GM19043 (cell line): ENCODE measurements around the gene FAM181A.

Experiments
- ATAC-seq: cut with Tn5 transposase; IDR thresholded peaks from one replicate; pipeline ENCODE4 v1.9.1; 2021; ENCODE audit warnings: low read depth; ENCODE audit not compliant: unreplicated experiment

FAM181A gene

GRCh38 chr14:93976477-93977057 lies 49.4 kb downstream of the FAM181A start, which contains the start of gene ASB2:
Gene ASB2, minus strand, starts transcription at chr14:93976570. Its CDS starts 12,031 bp downstream, at chr14:93964539.
- ATAC-seq, result peak; percentile 6

DNA sequence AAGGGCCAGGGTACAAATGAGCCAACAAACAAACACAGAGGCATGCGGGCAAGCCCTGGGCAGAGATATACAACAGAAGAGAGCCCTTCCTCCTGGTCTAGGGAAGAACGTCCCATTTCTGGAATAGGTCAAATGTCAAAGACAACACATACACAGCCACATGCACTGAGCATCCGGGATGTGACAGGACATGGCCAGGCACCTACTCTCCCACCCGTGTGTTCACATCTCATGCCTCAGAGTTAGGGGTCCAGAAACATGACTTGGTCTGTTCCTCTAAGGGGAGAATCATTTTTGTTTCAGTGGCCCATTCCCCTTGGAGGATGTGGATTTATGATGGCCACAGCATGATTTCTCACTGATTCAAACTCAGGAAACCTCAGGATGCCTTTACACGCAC lies 50.0 kb downstream of the FAM181A start:
- ATAC-seq, result no peak

GRCh38 chr14:93977790-93978581 lies 50.8 kb downstream of the FAM181A start:
- peak; percentile 49 for ATAC-seq

DNA sequence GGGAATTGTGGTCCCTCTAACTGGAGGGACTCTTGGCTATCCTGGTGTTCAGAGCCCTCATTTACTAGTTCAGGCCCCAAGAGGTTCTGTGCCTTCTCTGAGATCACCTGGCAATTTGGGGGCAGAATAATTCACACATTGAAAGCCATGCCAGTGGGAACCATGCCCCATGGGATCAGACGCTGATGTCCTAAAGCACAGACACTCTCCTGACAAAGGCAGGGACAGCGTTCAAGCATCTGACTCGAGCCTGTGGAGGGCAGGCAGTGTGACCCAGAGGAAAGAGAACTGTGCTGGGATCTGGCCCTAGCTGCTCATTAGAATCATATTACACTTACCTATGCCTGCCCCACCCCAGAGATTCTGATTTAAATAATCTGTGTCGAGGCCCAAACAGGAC lies 51.6 kb downstream of the FAM181A start:
- no peak for ATAC-seq
